HCT116 (cell line): ENCODE data around the gene PSTPIP2.

Experiments
- SP1 ChIP-seq: IDR thresholded peaks from 2 replicates; pipeline ENCODE4 v1.6.1; 2012; ENCODE audit warnings: low read depth
- ZNF274 ChIP-seq: fragments of 200-500 bp; sonication (Bioruptor generic); IDR thresholded peaks from 2 replicates; pipeline ENCODE4 v1.6.1; 2014; ENCODE audit warnings: mild to moderate bottlenecking, low read depth, low read length, inconsistent platforms
- TF ChIP-seq, protein P1 (sequence below), 3 experiments: fragments of 200-600 bp in 1 of 3; sonication (generic) in 1 of 3; IDR thresholded peaks in 2 of 3; conservative IDR thresholded peaks in 1 of 3; 2 replicates each; pipeline ENCODE4 v1.5.1; 2012 to 2017; ENCODE audit warnings: low read depth in 2 of 3, low read length in 2 of 3, antibody characterized with exemption in 1 of 3, borderline replicate concordance in 1 of 3, control low read depth in 1 of 3, mild to moderate bottlenecking in 1 of 3, mixed read lengths in 1 of 3, mixed run types in 1 of 3, moderate library complexity in 1 of 3; ENCODE audit not compliant: insufficient read depth in 1 of 3

DNA sequence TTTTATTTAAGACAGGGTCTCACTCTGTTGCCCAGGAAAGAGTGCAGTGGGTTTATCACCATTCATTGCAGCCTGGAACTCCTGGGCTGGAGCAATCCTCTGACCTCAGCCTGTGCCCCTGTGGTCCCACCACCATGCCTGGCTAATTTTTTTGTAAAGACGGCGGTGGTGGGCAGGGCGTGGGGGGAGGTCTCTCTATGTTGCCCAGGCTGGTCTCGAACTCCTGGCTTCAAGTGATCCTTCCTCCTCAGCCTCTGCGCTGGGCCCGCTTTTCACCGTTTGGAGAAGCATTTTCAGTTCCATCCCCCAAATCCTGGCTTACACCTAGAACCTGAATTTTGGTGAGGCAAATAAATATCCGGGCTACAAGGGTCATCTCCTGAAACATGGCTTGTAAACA, 27.4 kb upstream of the PSTPIP2 start:
- TF ChIP-seq ZNF274 (no peak), SP1 (no peak)
- TF ChIP-seq, protein P1, sequence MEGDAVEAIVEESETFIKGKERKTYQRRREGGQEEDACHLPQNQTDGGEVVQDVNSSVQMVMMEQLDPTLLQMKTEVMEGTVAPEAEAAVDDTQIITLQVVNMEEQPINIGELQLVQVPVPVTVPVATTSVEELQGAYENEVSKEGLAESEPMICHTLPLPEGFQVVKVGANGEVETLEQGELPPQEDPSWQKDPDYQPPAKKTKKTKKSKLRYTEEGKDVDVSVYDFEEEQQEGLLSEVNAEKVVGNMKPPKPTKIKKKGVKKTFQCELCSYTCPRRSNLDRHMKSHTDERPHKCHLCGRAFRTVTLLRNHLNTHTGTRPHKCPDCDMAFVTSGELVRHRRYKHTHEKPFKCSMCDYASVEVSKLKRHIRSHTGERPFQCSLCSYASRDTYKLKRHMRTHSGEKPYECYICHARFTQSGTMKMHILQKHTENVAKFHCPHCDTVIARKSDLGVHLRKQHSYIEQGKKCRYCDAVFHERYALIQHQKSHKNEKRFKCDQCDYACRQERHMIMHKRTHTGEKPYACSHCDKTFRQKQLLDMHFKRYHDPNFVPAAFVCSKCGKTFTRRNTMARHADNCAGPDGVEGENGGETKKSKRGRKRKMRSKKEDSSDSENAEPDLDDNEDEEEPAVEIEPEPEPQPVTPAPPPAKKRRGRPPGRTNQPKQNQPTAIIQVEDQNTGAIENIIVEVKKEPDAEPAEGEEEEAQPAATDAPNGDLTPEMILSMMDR (IDR thresholded peaks at IDR 0.05 in 2 of 3, conservative IDR thresholded peaks at IDR 0.05 in 1 of 3; ENCODE audit: borderline replicate concordance in 1 of 3, insufficient read depth in 1 of 3, low read depth in 2 of 3, low read length in 2 of 3): no peak
